ENCODE measurements around the gene GLIPR2.
A peak's percentile ranks its signal among the peaks of the same experiment; 100 is the strongest.
"Not testable (repeated sequence)": the region's sequence is repeated elsewhere in the genome, so short reads cannot be mapped to it uniquely, and the experiment has no call there.

Gene GLIPR2

GRCh38 chr9:36177571-36177970, 41.0 kb downstream of the GLIPR2 start:
- Mint-ChIP-seq H3K27me3 (peaks cover 30% of the 10 kb centered on the region), H3K4me1 (peaks cover 6% of the 10 kb centered on the region), H3K27ac (no peak overlapping the region), H3K4me3 (no peak overlapping the region), H3K9me3 (peaks cover 3% of the 10 kb centered on the region), H3K36me3 (no peaks in the 10 kb centered on the region)
- no peak for ATAC-seq

- not testable (repeated sequence) for ATAC-seq, H3K27ac Mint-ChIP-seq, H3K4me3 Mint-ChIP-seq, H3K4me1 Mint-ChIP-seq, H3K9me3 Mint-ChIP-seq, H3K36me3 Mint-ChIP-seq
- peaks cover 12% of the 10 kb centered on the region for H3K27me3 Mint-ChIP-seq
These were observed 43.7 kb downstream of the GLIPR2 start for GRCh38 chr9:36180243-36180642.

GRCh38 chr9:36187414-36187813, 50.9 kb downstream of the GLIPR2 start:
- Mint-ChIP-seq H3K27ac (no peak overlapping the region), H3K9me3 (no peaks in the 10 kb centered on the region), H3K36me3 (no peaks in the 10 kb centered on the region), H3K27me3 (no peaks in the 10 kb centered on the region), H3K4me1 (peaks cover 19% of the 10 kb centered on the region), H3K4me3 (no peak overlapping the region)
- ATAC-seq: no peak

- ATAC-seq: no peak
- H3K9me3 Mint-ChIP-seq: no peaks in the 10 kb centered on the region
- peaks cover 27% of the 10 kb centered on the region for H3K4me1 Mint-ChIP-seq
- no peak overlapping the region for H3K4me3 Mint-ChIP-seq
- H3K27ac Mint-ChIP-seq: no peak overlapping the region
- H3K27me3 Mint-ChIP-seq: no peaks in the 10 kb centered on the region
- H3K36me3 Mint-ChIP-seq: no peaks in the 10 kb centered on the region
These were observed 51.7 kb downstream of the GLIPR2 start for GRCh38 chr9:36188212-36188611.

GRCh38 chr9:36189976-36190375, 53.4 kb downstream of the GLIPR2 start:
- Mint-ChIP-seq H3K9me3 (no peaks in the 10 kb centered on the region), H3K27me3 (no peaks in the 10 kb centered on the region), H3K27ac (peak overlapping the region; percentile 85), H3K36me3 (peaks cover 16% of the 10 kb centered on the region), H3K4me3 (peak overlapping the region; percentile 83), H3K4me1 (peaks cover 45% of the 10 kb centered on the region)
- no peak for ATAC-seq

GRCh38 chr9:36190388-36191289, 54.1 kb downstream of the GLIPR2 start, which contains the start of gene CLTA:
Gene CLTA (plus strand): TSS chr9:36190921. CDS start chr9:36191057, 136 bp downstream.
- Mint-ChIP-seq H3K4me3 (peak within 1 kb of the TSS; percentile 83), H3K9me3 (no peaks in the 10 kb centered on the region), H3K36me3 (peaks cover 21% of the 10 kb centered on the region), H3K27me3 (no peaks in the 10 kb centered on the region), H3K4me1 (peaks cover 50% of the 10 kb centered on the region), H3K27ac (peak within 1 kb of the TSS; percentile 85)
- ATAC-seq: peak; percentile 100

GRCh38 chr9:36191290-36191645, 54.7 kb downstream of the GLIPR2 start:
- ATAC-seq: peak; percentile 24
- H3K36me3 Mint-ChIP-seq: peaks cover 21% of the 10 kb centered on the region
- H3K27ac Mint-ChIP-seq: peak overlapping the region; percentile 85
- H3K9me3 Mint-ChIP-seq: no peaks in the 10 kb centered on the region
- H3K4me1 Mint-ChIP-seq: peaks cover 50% of the 10 kb centered on the region
- H3K4me3 Mint-ChIP-seq: peak overlapping the region; percentile 83
- H3K27me3 Mint-ChIP-seq: no peaks in the 10 kb centered on the region

- ATAC-seq: no peak
- H3K4me3 Mint-ChIP-seq: peak overlapping the region; percentile 83
- H3K4me1 Mint-ChIP-seq: peaks cover 50% of the 10 kb centered on the region
- peak overlapping the region; percentile 85 for H3K27ac Mint-ChIP-seq
- no peaks in the 10 kb centered on the region for H3K27me3 Mint-ChIP-seq
- H3K36me3 Mint-ChIP-seq: peaks cover 21% of the 10 kb centered on the region
- no peaks in the 10 kb centered on the region for H3K9me3 Mint-ChIP-seq
These were observed 55.2 kb downstream of the GLIPR2 start for GRCh38 chr9:36191686-36192085.

GRCh38 chr9:36192196-36192595, 55.7 kb downstream of the GLIPR2 start:
- H3K27me3 Mint-ChIP-seq: no peaks in the 10 kb centered on the region
- H3K36me3 Mint-ChIP-seq: peaks cover 21% of the 10 kb centered on the region
- H3K9me3 Mint-ChIP-seq: no peaks in the 10 kb centered on the region
- H3K4me1 Mint-ChIP-seq: peaks cover 50% of the 10 kb centered on the region
- ATAC-seq: no peak
- H3K4me3 Mint-ChIP-seq: peak overlapping the region; percentile 83
- H3K27ac Mint-ChIP-seq: peak overlapping the region; percentile 85

GRCh38 chr9:36193023-36193422, 56.5 kb downstream of the GLIPR2 start:
- Mint-ChIP-seq H3K36me3 (peaks cover 21% of the 10 kb centered on the region), H3K27ac (peak overlapping the region; percentile 25), H3K9me3 (no peaks in the 10 kb centered on the region), H3K4me1 (peaks cover 50% of the 10 kb centered on the region), H3K4me3 (peak overlapping the region; percentile 83), H3K27me3 (no peaks in the 10 kb centered on the region)
- no peak for ATAC-seq

GRCh38 chr9:36194326-36195000, 57.9 kb downstream of the GLIPR2 start:
- Mint-ChIP-seq H3K27ac (peak overlapping the region; percentile 25), H3K9me3 (no peaks in the 10 kb centered on the region), H3K36me3 (peaks cover 26% of the 10 kb centered on the region), H3K27me3 (no peaks in the 10 kb centered on the region), H3K4me1 (peaks cover 50% of the 10 kb centered on the region), H3K4me3 (peak overlapping the region; percentile 13)
- ATAC-seq: no peak

- Mint-ChIP-seq H3K36me3 (peaks cover 42% of the 10 kb centered on the region), H3K4me1 (peaks cover 36% of the 10 kb centered on the region), H3K27ac (no peak overlapping the region), H3K9me3 (no peaks in the 10 kb centered on the region), H3K27me3 (no peaks in the 10 kb centered on the region), H3K4me3 (no peak overlapping the region)
- ATAC-seq: no peak
These were observed 68.5 kb downstream of the GLIPR2 start for GRCh38 chr9:36204906-36205547.

GRCh38 chr9:36207016-36207415, 70.5 kb downstream of the GLIPR2 start:
- H3K36me3 Mint-ChIP-seq: peaks cover 62% of the 10 kb centered on the region
- no peak overlapping the region for H3K4me3 Mint-ChIP-seq
- peaks cover 45% of the 10 kb centered on the region for H3K4me1 Mint-ChIP-seq
- H3K27me3 Mint-ChIP-seq: no peaks in the 10 kb centered on the region
- no peak for ATAC-seq
- no peaks in the 10 kb centered on the region for H3K9me3 Mint-ChIP-seq
- peak overlapping the region; percentile 49 for H3K27ac Mint-ChIP-seq

- no peaks in the 10 kb centered on the region for H3K27me3 Mint-ChIP-seq
- H3K9me3 Mint-ChIP-seq: no peaks in the 10 kb centered on the region
- ATAC-seq: no peak
- no peak overlapping the region for H3K4me3 Mint-ChIP-seq
- H3K27ac Mint-ChIP-seq: peak overlapping the region; percentile 49
- peaks cover 45% of the 10 kb centered on the region for H3K4me1 Mint-ChIP-seq
- peaks cover 62% of the 10 kb centered on the region for H3K36me3 Mint-ChIP-seq
These were observed 71.0 kb downstream of the GLIPR2 start for GRCh38 chr9:36207546-36208012.

- ATAC-seq: no peak
- H3K27ac Mint-ChIP-seq: peak overlapping the region; percentile 64
- H3K4me1 Mint-ChIP-seq: peaks cover 51% of the 10 kb centered on the region
- no peak overlapping the region for H3K4me3 Mint-ChIP-seq
- H3K9me3 Mint-ChIP-seq: no peaks in the 10 kb centered on the region
- H3K27me3 Mint-ChIP-seq: no peaks in the 10 kb centered on the region
- peaks cover 62% of the 10 kb centered on the region for H3K36me3 Mint-ChIP-seq
These were observed 72.2 kb downstream of the GLIPR2 start for GRCh38 chr9:36208521-36209253.
